SU-DHL-6 (cell line): Measurements from ENCODE around the gene CLDN19.

Source experiments
- H2AFZ ChIP-seq: fragments of 200-600 bp; sonication (generic); 2 replicates; pipeline ENCODE4 v1.6.1; 2014; ENCODE audit warnings: low read depth, mild to moderate bottlenecking, moderate library complexity, mixed read lengths, antibody characterized with exemption, low read length; ENCODE audit not compliant: severe bottlenecking
- H3F3A ChIP-seq: fragments of 200-600 bp; shearing (Covaris generic); 2 replicates; pipeline ENCODE4 v1.6.0; 2016; ENCODE audit warnings: antibody characterized with exemption, mild to moderate bottlenecking; ENCODE audit not compliant: insufficient read depth
- H3K27ac ChIP-seq: fragments of 200-600 bp; sonication (generic); 2 replicates; pipeline ENCODE4 v1.5.1; 2016; ENCODE audit warnings: low read depth, mild to moderate bottlenecking, low read length, moderate library complexity, mixed read lengths
- H3K27me3 ChIP-seq: fragments of 200-600 bp; sonication (generic), shearing (Covaris generic); 2 replicates; pipeline ENCODE4 v1.6.0; 2014; ENCODE audit warnings: mild to moderate bottlenecking, low read length
- H3K36me3 ChIP-seq: fragments of 200-600 bp; sonication (generic); 2 replicates; pipeline ENCODE4 v1.6.1; 2014; ENCODE audit warnings: mild to moderate bottlenecking, low read length, mixed read lengths
- H3K4me2 ChIP-seq: fragments of 300-600, 200-600 bp; shearing (Covaris generic), sonication (generic); 2 replicates; pipeline ENCODE4 v1.6.0; 2014; ENCODE audit warnings: low read length, low read depth, mild to moderate bottlenecking; ENCODE audit not compliant: poor library complexity, severe bottlenecking
- H3K4me3 ChIP-seq: fragments of 200-600 bp; sonication (generic); 2 replicates; pipeline ENCODE4 v1.5.1; 2014; ENCODE audit warnings: antibody characterized with exemption, low read length, mild to moderate bottlenecking, mixed read lengths; ENCODE audit not compliant: insufficient read depth, poor library complexity, severe bottlenecking
- H3K79me2 ChIP-seq: fragments of 200-600 bp; sonication (generic); 2 replicates; pipeline ENCODE4 v1.6.1; 2014; ENCODE audit warnings: mild to moderate bottlenecking, low read length, moderate library complexity; ENCODE audit not compliant: insufficient read depth
- H3K9ac ChIP-seq: fragments of 200-600 bp; sonication (generic); 2 replicates; pipeline ENCODE4 v1.7.0; 2014; ENCODE audit warnings: mild to moderate bottlenecking, low read length
- H3K9me2 ChIP-seq: fragments of 200-600 bp; sonication (generic); replicated peaks from 2 replicates; pipeline ENCODE4 v1.6.1; 2014; ENCODE audit warnings: low read length; ENCODE audit not compliant: insufficient read depth
- H3K9me3 ChIP-seq: fragments of 200-600 bp; sonication (generic); 2 replicates; pipeline ENCODE4 v1.6.1; 2014; ENCODE audit warnings: low read length, mixed read lengths; ENCODE audit not compliant: insufficient read depth
- H4K20me1 ChIP-seq: fragments of 200-600 bp; sonication (generic); 2 replicates; pipeline ENCODE4 v1.6.1; 2014; ENCODE audit warnings: low read depth, mild to moderate bottlenecking, antibody characterized with exemption, low read length, moderate library complexity, mixed read lengths
- CTCF ChIP-seq: fragments of 200-600 bp; sonication (generic); IDR thresholded peaks from one replicate; pipeline ENCODE4 v1.5.1; 2017; ENCODE audit warnings: antibody characterized with exemption, mild to moderate bottlenecking, low read length, moderate library complexity; ENCODE audit not compliant: insufficient read depth, poor library complexity, severe bottlenecking
- EZH2phosphoT487 ChIP-seq: fragments of 200-600 bp; sonication (generic), shearing (Covaris generic); conservative IDR thresholded peaks from 2 replicates; pipeline ENCODE4 v1.6.1; 2018; ENCODE audit warnings: mild to moderate bottlenecking, antibody characterized with exemption, low read length, moderate library complexity, mixed read lengths

CLDN19 gene

GRCh38 chr1:42733415-42734200 lies 6.4 kb downstream of the CLDN19 start:
- no peaks in the 10 kb centered on the region for H3K9me2 ChIP-seq
- H3K4me3 ChIP-seq = no peak overlapping the region
- no peaks in the 10 kb centered on the region for H3K36me3 ChIP-seq
- H3K9me3 ChIP-seq = no peaks in the 10 kb centered on the region
- H3K9ac ChIP-seq = no peak overlapping the region
- H3K27ac ChIP-seq = no peak overlapping the region
- no peak overlapping the region for H3K4me2 ChIP-seq
- no peaks in the 10 kb centered on the region for H4K20me1 ChIP-seq
- no peaks in the 10 kb centered on the region for H3K27me3 ChIP-seq
- H3K79me2 ChIP-seq = no peaks in the 10 kb centered on the region
- TF ChIP-seq CTCF (no peak), EZH2phosphoT487 (no peak)
- H2AFZ ChIP-seq = no peak overlapping the region
- no peaks in the 10 kb centered on the region for H3F3A ChIP-seq

DNA sequence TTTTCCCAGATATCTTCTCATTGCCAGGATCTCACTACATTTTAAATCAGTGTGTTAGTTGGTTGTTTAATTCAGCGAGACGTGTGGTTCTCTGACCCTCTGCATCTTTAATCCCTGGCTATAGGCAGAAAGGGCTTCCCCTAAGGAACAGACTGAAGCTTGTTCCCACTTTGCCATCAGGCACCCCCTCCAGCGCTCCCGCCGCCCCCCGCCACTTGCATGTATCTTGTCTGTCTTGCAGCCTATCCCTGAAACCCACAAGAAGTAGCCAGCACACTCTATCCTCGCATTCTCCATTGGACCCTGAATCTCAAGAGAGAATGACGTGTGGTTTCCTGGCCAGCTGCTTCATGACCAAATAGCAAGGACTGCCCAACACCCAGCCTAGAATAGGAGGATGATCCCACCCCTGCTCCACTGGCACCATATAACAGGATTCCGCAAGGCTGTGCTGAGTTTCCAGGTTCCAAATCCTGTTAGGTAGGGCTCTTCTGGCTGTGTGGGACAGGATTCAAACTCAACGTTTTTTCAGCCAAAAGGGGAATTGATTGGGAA lies 7.8 kb downstream of the CLDN19 start:
- H3K9me3 ChIP-seq = no peaks in the 10 kb centered on the region
- no peak overlapping the region for H3K27ac ChIP-seq
- no peaks in the 10 kb centered on the region for H3K79me2 ChIP-seq
- no peaks in the 10 kb centered on the region for H4K20me1 ChIP-seq
- H3K27me3 ChIP-seq = no peaks in the 10 kb centered on the region
- H3F3A ChIP-seq = no peaks in the 10 kb centered on the region
- H3K9me2 ChIP-seq = no peaks in the 10 kb centered on the region
- no peak overlapping the region for H2AFZ ChIP-seq
- no peaks in the 10 kb centered on the region for H3K36me3 ChIP-seq
- H3K4me3 ChIP-seq = no peak overlapping the region
- H3K4me2 ChIP-seq = no peak overlapping the region
- TF ChIP-seq CTCF (no peak), EZH2phosphoT487 (no peak)
- H3K9ac ChIP-seq = no peak overlapping the region

GRCh38 chr1:42731585-42731984 lies 8.5 kb downstream of the CLDN19 start:
- Histone ChIP-seq H3K9ac (no peak overlapping the region), H4K20me1 (no peaks in the 10 kb centered on the region), H3K9me2 (no peaks in the 10 kb centered on the region), H3K27ac (no peak overlapping the region), H2AFZ (no peak overlapping the region), H3K27me3 (no peaks in the 10 kb centered on the region), H3K4me2 (no peak overlapping the region), H3F3A (no peaks in the 10 kb centered on the region), H3K4me3 (no peak overlapping the region), H3K79me2 (no peaks in the 10 kb centered on the region), H3K36me3 (no peaks in the 10 kb centered on the region), H3K9me3 (no peaks in the 10 kb centered on the region)
- TF ChIP-seq CTCF (no peak), EZH2phosphoT487 (no peak)
